HG02943 (cell line): ENCODE measurements around the gene MTREX.

Experiments used
- ATAC-seq: cut with Tn5 transposase; IDR thresholded peaks from one replicate; pipeline ENCODE4 v1.9.1; 2021; ENCODE audit warnings: mild to moderate bottlenecking, low read depth, moderate library complexity; ENCODE audit not compliant: unreplicated experiment

Gene MTREX

DNA sequence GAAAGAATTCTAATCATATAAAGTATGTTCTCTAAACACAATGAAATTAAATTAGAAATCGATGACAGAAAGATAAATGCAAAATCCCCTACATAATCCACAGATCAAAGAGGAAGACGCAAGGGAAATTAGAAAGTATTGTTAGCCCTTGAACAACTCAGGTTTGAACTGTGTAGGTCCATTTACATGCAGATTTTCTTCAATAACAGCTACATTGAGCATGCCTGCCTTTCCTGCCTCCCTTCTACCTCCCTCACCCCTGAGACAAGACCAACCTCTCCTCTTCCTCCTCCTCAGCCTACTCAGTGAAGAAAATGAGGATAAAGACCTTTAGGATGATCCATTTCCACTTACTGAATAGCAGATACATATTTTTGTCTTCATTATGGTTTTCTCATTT lies 151.8 kb downstream of the MTREX start:
- ATAC-seq: no peak

DNA sequence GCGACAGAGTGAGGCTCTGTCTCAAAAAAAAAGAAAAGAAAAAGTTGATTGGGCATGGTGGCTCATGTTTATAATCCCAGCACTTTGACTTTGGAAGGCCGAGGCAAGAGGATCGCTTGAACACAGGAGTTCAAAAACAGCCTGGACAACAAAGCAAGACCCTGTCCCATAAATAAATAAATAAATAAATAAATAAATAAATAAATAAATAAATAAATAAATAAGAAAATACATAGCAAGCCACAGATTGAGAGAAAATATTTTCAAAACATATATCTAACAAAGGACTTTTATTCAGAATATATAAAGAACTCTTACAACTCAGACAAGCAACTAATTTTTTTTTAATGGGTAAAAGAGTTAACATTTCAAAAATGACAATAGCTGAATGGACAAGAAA lies 155.8 kb downstream of the MTREX start:
- ATAC-seq: no peak

DNA sequence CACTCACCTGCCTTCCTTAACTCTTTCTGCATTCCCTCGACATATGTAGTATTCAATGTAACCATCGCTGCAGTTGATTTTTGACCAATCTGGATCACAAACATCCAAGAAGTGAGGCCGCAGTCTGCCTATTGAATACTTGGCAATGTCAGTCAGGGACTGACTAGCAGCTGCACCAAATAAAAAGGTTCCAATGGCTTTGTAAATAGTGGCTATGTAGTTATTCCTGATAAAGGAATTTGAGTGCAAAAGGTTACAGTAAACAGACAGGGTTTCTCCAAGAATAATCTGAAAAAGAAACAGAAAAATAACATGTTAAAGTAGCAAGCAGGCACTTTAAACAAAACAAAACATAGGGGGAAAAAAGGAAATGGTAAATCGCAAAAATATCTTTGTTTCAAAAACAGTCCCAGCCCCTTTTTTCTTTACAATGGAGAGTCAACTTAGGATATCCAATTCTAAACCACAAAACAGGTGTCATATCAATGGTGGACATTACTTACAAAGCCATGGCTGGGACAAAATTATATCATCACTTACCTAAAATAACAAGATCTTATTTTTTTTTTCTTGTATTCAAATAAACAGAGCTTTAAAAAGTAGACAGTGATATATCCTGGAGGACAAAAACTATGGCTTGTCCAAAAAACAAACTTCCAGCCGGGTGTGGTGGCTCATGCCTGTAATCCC lies 160.2 kb downstream of the MTREX start:
- ATAC-seq: no peak

DNA sequence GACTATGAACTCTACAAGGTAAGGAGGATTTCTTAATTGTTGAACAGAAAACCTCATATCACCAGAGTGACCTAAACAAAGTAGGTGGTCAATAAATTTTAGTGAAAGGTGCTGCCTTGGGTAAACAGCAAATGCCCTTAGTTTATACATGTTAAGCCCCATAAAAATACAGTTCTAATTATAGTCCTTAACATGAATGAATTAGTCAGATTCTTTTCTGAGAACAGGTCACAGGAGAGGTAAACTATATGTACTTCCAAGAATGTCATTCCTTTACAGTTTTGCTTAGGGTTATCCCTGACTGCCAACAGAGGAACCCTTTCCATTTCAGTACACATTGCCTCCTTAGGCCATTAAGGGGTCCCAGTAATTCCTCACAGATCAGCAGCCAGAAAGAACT lies 162.1 kb downstream of the MTREX start:
- no peak for ATAC-seq

DNA sequence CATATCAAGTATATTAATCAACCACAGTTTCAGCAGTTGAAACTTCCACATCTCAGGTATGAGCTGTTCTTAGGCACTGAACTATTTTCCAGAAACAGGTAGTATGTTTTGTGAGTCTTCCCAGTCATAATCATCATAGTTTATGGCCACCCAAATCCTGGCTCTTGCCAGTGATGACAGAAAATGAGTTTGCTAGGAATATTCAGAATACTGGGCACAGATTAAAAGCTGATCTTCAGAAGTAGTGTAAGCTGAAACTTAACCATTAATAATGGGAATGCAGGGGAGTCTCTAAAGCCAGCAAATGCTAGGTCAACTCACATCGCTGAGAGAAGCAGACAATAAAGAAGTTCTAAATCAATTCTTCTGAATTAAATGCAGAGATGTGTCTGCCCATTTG lies 162.5 kb downstream of the MTREX start:
- ATAC-seq: no peak

DNA sequence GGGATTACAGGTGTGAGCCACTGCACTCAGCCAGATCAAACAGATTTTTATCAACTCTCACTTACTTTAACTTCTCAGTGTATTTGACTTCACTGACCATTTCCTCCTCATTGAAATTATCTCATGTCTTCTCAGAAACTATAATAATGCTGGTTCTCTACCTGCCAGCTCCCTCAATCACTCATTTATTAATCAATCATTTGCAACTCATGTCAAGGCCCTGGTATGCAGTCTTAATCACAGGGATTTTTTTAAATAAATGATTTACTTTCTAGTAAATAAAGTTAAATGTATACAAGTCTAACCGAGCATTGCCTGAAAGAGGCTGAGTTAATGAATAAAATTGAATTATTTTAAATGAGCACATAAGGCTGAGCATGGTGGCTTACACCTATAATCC lies 163.7 kb downstream of the MTREX start:
- ATAC-seq: no peak

DNA sequence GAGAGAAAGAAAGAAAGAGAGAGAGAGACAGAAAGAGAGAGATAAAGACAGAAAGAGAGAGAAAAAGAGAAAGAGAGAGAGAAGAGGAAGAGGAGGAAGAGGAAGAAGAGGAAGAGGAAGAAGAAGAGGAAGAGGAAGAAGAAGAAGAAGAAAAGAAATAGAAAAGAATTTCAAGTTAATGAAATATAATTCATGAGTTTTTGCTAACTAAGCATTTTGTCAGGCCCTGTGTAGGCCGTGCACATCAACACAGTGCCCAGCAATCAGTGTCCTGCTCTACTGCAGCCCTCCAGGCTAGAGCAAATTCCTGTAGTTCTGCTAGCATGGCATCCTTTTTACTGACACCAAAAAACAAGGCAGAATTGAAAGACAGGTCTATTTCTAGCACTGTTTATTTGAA lies 164.9 kb downstream of the MTREX start:
- ATAC-seq: no peak
